ENCODE data around the gene KISS1. TPM values are rescaled to one million over a fixed set of nuclear protein-coding genes. Genes with fewer than 3 reads are reported as not detected.

The KISS1 gene
- total and polyA plus RNA-seq, 2 experiments from 2014 or later = 2.0 to 12.9 TPM

DNA sequence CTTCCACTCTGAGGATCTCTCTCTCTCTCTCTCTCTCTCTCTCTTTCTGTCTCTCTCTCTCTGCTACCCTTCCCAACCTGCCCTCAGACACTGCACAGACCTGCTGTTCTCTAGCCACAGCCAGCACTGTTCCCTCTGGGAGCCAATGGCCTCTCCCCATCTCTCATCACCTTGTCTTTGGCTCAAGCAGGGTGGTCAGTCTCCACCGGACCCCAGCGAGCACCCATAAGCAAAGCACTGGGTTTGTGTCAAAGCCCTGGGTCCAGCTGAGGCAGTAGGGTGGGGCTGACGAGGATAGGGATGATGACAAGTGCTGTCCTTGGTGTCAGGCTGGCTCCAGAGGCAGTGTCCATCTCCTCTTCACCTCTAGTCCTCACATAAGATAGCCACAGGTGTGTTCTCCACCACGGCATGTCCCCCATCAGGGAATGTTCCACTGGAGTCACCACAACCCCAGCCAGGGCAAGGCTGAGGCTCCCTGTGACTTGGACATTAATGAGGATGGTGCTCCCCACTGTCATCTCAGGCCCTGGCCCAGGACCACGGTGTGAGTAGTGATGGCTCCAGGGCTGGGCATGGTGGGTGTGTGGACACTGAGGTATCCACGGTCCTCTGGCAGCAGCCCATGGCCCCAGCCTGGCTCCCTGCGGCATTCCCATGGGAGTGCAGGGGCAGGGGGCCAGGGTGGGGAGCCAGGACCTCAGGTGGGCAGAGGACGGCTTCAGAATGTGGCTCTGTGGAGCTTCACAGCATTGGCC lies 25.9 kb upstream of the KISS1 start:
- Histone ChIP-seq H3K4me3 (no peak overlapping the region), H3K36me3 (replicated peaks; ENCODE audit: insufficient read depth, low read depth) (no peaks in the 10 kb centered on the region), H3K27me3 (no peaks in the 10 kb centered on the region), H2AFZ (no peak overlapping the region), H3K9me3 (ENCODE audit: low read depth) (no peaks in the 10 kb centered on the region), H3K9me2 (replicated peaks; ENCODE audit: insufficient read depth) (no peaks in the 10 kb centered on the region), H4K20me1 (ENCODE audit: insufficient read depth, poor library complexity, severe bottlenecking) (no peaks in the 10 kb centered on the region), H3K27ac (no peak overlapping the region), H3K4me2 (no peak overlapping the region), H3K4me1 (ENCODE audit: insufficient read depth) (peaks cover 14% of the 10 kb centered on the region), H3K79me2 (no peaks in the 10 kb centered on the region)
- TF ChIP-seq EZH2phosphoT487 (IDR thresholded peaks at IDR 0.05; ENCODE audit: low read depth, severe bottlenecking, unreplicated experiment) = no peak
- TF ChIP-seq EZH2 (IDR thresholded peaks at IDR 0.05; ENCODE audit: borderline replicate concordance) = no peak
- TF ChIP-seq, protein P1, sequence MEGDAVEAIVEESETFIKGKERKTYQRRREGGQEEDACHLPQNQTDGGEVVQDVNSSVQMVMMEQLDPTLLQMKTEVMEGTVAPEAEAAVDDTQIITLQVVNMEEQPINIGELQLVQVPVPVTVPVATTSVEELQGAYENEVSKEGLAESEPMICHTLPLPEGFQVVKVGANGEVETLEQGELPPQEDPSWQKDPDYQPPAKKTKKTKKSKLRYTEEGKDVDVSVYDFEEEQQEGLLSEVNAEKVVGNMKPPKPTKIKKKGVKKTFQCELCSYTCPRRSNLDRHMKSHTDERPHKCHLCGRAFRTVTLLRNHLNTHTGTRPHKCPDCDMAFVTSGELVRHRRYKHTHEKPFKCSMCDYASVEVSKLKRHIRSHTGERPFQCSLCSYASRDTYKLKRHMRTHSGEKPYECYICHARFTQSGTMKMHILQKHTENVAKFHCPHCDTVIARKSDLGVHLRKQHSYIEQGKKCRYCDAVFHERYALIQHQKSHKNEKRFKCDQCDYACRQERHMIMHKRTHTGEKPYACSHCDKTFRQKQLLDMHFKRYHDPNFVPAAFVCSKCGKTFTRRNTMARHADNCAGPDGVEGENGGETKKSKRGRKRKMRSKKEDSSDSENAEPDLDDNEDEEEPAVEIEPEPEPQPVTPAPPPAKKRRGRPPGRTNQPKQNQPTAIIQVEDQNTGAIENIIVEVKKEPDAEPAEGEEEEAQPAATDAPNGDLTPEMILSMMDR (IDR thresholded peaks at IDR 0.05; ENCODE audit: poor library complexity) = no peak
- DNase-seq (ENCODE audit: low spot score) = no peak
- WGBS (ENCODE audit: low lambda C conversion rate, missing lambda C conversion rate) = 88% methylated on average over 8 of the region's 8 CpGs

DNA sequence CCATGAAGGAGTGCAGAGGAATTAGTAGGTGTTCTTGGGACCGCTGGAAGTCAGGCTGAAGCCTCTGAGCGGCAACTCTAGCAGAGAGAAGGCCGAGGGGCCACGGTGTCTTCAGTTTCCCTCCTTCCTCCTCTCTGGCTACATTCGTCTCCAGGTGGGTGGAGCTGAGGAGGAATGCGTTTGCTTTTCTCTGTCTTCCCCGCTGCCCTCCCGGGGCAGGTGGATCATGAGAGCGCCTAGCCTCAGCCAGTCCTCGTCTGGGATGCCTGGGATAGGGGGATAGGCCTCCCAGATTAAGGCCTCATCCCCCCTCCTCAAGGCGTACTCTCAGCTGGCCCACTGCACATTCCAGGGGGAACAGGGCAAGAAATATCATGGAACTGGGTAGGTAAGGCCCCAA lies 25.0 kb upstream of the KISS1 start:
- H3K27ac ChIP-seq = no peak overlapping the region

DNA sequence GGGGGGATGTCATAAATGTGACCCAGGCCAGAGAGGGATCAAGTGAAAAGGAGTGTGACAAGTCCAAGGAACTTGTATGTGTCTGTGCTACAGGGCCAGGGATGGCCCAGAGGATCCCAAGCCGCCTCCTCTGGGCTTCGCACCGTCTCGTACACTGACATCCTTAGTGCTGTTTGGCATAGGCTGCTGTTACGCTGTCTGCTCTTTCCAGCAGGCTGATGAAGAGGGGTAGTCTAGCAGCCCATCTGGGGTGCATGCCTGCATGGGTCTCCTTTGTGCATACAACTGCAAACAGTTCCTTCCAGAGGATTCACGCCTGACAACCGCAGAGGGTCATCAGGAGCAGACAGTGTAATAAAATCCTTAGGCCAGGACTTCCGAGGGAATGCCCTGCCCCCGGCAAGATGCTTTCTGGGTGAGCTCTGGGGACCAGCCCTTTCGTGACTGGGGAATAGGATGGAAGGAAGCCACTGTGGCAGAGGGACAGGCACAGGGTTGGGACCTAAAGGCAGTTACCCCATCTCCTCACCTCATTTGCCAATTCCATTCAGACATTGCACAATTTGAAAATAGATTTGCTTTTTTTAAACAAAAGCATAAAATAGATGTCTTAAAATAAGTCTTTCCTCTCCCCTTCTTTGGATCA lies 23.8 kb upstream of the KISS1 start:
- TF ChIP-seq, protein P1 (IDR thresholded peaks at IDR 0.05; ENCODE audit: poor library complexity) = no peak
- TF ChIP-seq EZH2 (IDR thresholded peaks at IDR 0.05; ENCODE audit: borderline replicate concordance) (no peak), EZH2phosphoT487 (IDR thresholded peaks at IDR 0.05; ENCODE audit: low read depth, severe bottlenecking, unreplicated experiment) (no peak)
- H3K27me3 ChIP-seq = no peaks in the 10 kb centered on the region
- no peak overlapping the region for H3K4me3 ChIP-seq
- H3K4me1 ChIP-seq (ENCODE audit: insufficient read depth) = no peaks in the 10 kb centered on the region
- H3K27ac ChIP-seq = no peak overlapping the region
- no peak overlapping the region for H2AFZ ChIP-seq
- no peaks in the 10 kb centered on the region for H3K36me3 ChIP-seq (replicated peaks; ENCODE audit: insufficient read depth, low read depth)
- 80% methylated on average over 10 of the region's 10 CpGs for WGBS (ENCODE audit: low lambda C conversion rate, missing lambda C conversion rate)
- no peak for DNase-seq (ENCODE audit: low spot score)
- no peaks in the 10 kb centered on the region for H4K20me1 ChIP-seq (ENCODE audit: insufficient read depth, poor library complexity, severe bottlenecking)
- H3K9me3 ChIP-seq (ENCODE audit: low read depth) = no peaks in the 10 kb centered on the region
- no peak overlapping the region for H3K4me2 ChIP-seq
- no peaks in the 10 kb centered on the region for H3K79me2 ChIP-seq
- H3K9me2 ChIP-seq (replicated peaks; ENCODE audit: insufficient read depth) = no peaks in the 10 kb centered on the region

More for the DNA sequence above, 25.0 kb upstream of the KISS1 start:
- 73% methylated on average over 11 of the region's 11 CpGs for WGBS (ENCODE audit: low lambda C conversion rate, missing lambda C conversion rate)
- H3K36me3 ChIP-seq (replicated peaks; ENCODE audit: insufficient read depth, low read depth) = no peaks in the 10 kb centered on the region
- no peak overlapping the region for H3K4me3 ChIP-seq
- H3K4me2 ChIP-seq = no peak overlapping the region
- H3K79me2 ChIP-seq = no peaks in the 10 kb centered on the region
- peaks cover 7% of the 10 kb centered on the region for H3K4me1 ChIP-seq (ENCODE audit: insufficient read depth)
- no peak overlapping the region for H2AFZ ChIP-seq
- H4K20me1 ChIP-seq (ENCODE audit: insufficient read depth, poor library complexity, severe bottlenecking) = no peaks in the 10 kb centered on the region
- DNase-seq (ENCODE audit: low spot score) = no peak
- no peak for TF ChIP-seq EZH2phosphoT487 (IDR thresholded peaks at IDR 0.05; ENCODE audit: low read depth, severe bottlenecking, unreplicated experiment)
- TF ChIP-seq EZH2 (IDR thresholded peaks at IDR 0.05; ENCODE audit: borderline replicate concordance) = no peak
- TF ChIP-seq, protein P1 (IDR thresholded peaks at IDR 0.05; ENCODE audit: poor library complexity) = no peak
- H3K27me3 ChIP-seq = no peaks in the 10 kb centered on the region
- no peaks in the 10 kb centered on the region for H3K9me3 ChIP-seq (ENCODE audit: low read depth)
- no peaks in the 10 kb centered on the region for H3K9me2 ChIP-seq (replicated peaks; ENCODE audit: insufficient read depth)

Measured in hepatocyte (in vitro differentiated cells).